Type B pancreatic cell (in vitro differentiated cells): ENCODE measurements around the gene CLCN6. TPM values are rescaled to one million over a fixed set of nuclear protein-coding genes. Genes with fewer than 3 reads are reported as not detected.

Source experiments
- DNase-seq: peaks from one replicate; pipeline ENCODE4 v3.0.0; 2021; ENCODE audit warnings: mixed read lengths; ENCODE audit not compliant: unreplicated experiment; ENCODE audit errors: extremely low spot score
- H3K27ac Mint-ChIP-seq: 2 replicates; pipeline ENCODE4 v1.8.0; 2021; ENCODE audit warnings: mild to moderate bottlenecking, mixed read lengths
- H3K27me3 Mint-ChIP-seq: 2 replicates; pipeline ENCODE4 v1.8.0; 2021; ENCODE audit warnings: mixed read lengths
- H3K36me3 Mint-ChIP-seq: 2 replicates; pipeline ENCODE4 v1.8.0; 2021; ENCODE audit warnings: mixed read lengths
- H3K4me1 Mint-ChIP-seq: one replicate; pipeline ENCODE4 v1.8.0; 2021; ENCODE audit warnings: mixed read lengths; ENCODE audit not compliant: unreplicated experiment
- H3K4me3 Mint-ChIP-seq: 2 replicates; pipeline ENCODE4 v1.8.0; 2021; ENCODE audit warnings: mild to moderate bottlenecking, mixed read lengths
- H3K9me3 Mint-ChIP-seq: 2 replicates; pipeline ENCODE4 v1.8.0; 2021; ENCODE audit warnings: mixed read lengths
- total RNA-seq: library from RNA; stranded (reverse); gene quantifications from 2 replicates; pipeline ENCODE4 v1.2.1, GENCODE V29; 2021; ENCODE audit warnings: low replicate concordance
- TF ChIP-seq, protein P1 (sequence below): fragments of 200-600 bp; sonication (generic); conservative IDR thresholded peaks from 2 replicates; pipeline ENCODE4 v1.5.0; 2021; ENCODE audit warnings: antibody characterized with exemption, mild to moderate bottlenecking

The CLCN6 gene
- total RNA-seq, 1 donor from 2014 or later: 31.1 TPM

DNA sequence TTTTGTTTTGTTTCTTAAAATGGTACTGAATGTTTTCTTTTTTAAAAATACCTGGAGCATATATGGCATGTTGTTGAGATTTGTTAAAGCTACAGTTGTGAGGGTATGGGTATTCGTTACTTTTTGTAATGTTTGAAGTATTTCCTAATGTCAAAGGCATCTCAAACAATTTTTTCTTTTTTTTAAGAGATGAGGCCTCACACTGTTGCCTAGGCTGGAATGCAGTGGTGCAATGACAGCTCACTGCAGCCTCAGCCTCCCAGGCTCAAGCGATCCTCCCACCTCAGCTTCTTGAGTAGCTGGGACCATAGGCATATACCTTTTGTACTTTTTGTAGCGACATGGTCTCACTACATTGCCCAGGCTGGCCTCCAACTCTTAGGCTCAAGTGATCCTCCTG is 16.1 kb downstream of the CLCN6 start:
- TF ChIP-seq, protein P1, sequence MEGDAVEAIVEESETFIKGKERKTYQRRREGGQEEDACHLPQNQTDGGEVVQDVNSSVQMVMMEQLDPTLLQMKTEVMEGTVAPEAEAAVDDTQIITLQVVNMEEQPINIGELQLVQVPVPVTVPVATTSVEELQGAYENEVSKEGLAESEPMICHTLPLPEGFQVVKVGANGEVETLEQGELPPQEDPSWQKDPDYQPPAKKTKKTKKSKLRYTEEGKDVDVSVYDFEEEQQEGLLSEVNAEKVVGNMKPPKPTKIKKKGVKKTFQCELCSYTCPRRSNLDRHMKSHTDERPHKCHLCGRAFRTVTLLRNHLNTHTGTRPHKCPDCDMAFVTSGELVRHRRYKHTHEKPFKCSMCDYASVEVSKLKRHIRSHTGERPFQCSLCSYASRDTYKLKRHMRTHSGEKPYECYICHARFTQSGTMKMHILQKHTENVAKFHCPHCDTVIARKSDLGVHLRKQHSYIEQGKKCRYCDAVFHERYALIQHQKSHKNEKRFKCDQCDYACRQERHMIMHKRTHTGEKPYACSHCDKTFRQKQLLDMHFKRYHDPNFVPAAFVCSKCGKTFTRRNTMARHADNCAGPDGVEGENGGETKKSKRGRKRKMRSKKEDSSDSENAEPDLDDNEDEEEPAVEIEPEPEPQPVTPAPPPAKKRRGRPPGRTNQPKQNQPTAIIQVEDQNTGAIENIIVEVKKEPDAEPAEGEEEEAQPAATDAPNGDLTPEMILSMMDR: no peak
- no peaks in the 10 kb centered on the region for H3K4me1 Mint-ChIP-seq
- H3K36me3 Mint-ChIP-seq: peaks cover 14% of the 10 kb centered on the region
- no peaks in the 10 kb centered on the region for H3K9me3 Mint-ChIP-seq
- no peak overlapping the region for H3K4me3 Mint-ChIP-seq
- H3K27ac Mint-ChIP-seq: peak overlapping the region; percentile 65
- no peak for DNase-seq
- H3K27me3 Mint-ChIP-seq: no peaks in the 10 kb centered on the region

DNA sequence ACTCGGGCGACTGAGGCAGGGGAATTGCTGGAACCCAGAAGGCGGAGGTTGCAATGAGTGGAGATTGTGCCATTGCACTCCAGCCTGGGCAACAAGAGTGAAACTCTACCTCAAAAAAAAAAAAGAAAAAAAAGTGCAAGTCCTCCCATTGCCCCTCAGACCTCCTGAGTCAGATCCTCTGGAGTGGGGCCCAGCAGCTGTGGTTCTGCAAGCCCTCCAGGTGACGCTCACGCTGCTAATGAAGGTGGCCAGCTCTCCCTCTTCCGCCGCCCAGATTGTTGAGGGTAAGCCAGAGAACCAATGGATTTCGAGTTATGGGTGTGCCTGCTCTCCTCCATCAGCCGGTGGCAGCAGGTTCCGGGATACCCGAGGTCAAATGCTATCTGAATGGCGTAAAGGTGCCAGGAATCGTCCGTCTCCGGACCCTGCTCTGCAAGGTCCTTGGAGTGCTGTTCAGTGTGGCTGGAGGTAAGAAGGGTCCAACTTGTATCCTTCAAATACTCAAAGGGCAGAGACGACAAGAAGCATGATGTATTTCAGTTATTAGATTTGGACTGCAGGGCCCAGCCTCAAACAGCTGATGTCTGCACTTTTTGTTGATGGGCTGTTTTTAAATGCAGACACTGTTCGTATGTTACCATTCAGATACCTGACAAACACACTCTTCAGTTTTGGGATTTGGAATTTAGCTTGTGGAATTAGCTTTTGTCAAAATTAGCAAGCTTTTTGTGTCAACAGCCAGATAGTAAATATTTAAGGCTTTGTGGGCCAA is 17.6 kb downstream of the CLCN6 start:
- Mint-ChIP-seq H3K27me3 (no peaks in the 10 kb centered on the region), H3K27ac (no peak overlapping the region), H3K9me3 (no peaks in the 10 kb centered on the region), H3K4me1 (no peaks in the 10 kb centered on the region), H3K36me3 (peaks cover 10% of the 10 kb centered on the region), H3K4me3 (no peak overlapping the region)
- TF ChIP-seq, protein P1: no peak
- DNase-seq: no peak

DNA sequence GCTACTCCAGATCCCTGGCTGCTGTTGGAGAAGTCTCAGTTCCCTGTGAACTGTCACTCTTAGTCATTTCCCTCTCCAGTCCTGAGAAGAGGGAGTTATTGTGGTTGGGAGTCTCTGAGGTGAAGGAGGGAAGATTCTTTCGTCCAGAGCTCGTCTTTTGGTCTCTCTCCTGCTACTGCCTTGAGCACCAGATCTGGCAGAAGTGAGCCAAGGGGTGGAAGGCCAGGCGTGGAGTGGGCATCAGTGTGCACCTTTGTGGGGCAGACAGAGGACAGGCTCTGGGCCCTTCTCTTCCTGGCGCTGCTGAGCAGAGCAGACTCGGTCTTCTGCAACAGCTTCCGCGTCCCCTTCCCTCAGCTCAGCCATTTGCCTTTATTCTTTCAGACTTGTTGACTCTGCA is 19.1 kb downstream of the CLCN6 start:
- Mint-ChIP-seq H3K36me3 (no peaks in the 10 kb centered on the region), H3K4me1 (no peaks in the 10 kb centered on the region), H3K4me3 (no peak overlapping the region)

DNA sequence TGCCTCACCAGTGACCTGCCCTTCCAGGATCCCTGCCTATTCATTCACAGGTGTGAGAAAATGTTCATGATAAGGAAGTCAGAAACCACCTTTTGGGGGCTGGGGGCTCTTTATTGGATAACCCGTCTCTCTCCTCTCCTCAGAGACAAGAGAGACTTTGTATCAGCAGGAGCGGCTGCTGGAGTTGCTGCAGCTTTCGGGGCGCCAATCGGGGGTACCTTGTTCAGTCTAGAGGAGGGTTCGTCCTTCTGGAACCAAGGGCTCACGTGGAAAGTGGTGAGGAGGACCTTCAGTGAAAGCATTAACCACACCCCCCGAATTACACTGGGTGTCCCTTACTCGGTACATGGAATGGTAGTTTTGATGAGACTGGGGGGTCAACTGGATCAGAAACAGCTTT is 21.0 kb downstream of the CLCN6 start:
- H3K27me3 Mint-ChIP-seq: no peaks in the 10 kb centered on the region
- no peak overlapping the region for H3K27ac Mint-ChIP-seq
- TF ChIP-seq, protein P1: no peak
- H3K36me3 Mint-ChIP-seq: no peaks in the 10 kb centered on the region
- no peak for DNase-seq
- H3K4me3 Mint-ChIP-seq: no peak overlapping the region
- no peaks in the 10 kb centered on the region for H3K4me1 Mint-ChIP-seq
- H3K9me3 Mint-ChIP-seq: no peaks in the 10 kb centered on the region

More for the DNA sequence above, 19.1 kb downstream of the CLCN6 start:
- no peak for DNase-seq
- Mint-ChIP-seq H3K27me3 (no peaks in the 10 kb centered on the region), H3K9me3 (no peaks in the 10 kb centered on the region), H3K27ac (no peak overlapping the region)
- TF ChIP-seq, protein P1: no peak

DNA sequence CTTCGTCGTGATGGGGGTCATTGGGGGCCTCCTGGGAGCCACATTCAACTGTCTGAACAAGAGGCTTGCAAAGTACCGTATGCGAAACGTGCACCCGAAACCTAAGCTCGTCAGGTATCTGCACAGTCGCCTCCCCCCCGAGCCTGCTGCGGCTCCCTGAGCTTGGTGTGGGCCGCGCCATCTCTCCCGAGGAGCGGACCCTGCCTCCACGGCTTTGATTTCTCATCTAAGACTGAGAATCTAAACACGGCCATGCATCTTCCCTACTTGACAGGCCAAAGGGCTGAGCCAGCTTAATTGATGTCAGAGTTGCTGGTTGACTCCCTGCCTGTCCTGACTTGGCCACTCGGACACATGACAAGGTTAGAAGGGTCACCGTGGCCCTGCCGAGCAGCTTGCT is 22.5 kb downstream of the CLCN6 start:
- no peak overlapping the region for H3K4me3 Mint-ChIP-seq
- no peaks in the 10 kb centered on the region for H3K9me3 Mint-ChIP-seq
- no peak overlapping the region for H3K27ac Mint-ChIP-seq
- peaks cover 4% of the 10 kb centered on the region for H3K36me3 Mint-ChIP-seq
- no peaks in the 10 kb centered on the region for H3K4me1 Mint-ChIP-seq
- H3K27me3 Mint-ChIP-seq: no peaks in the 10 kb centered on the region
- no peak for DNase-seq
- TF ChIP-seq, protein P1: no peak
